Measurements from ENCODE around the gene MARK4. TPM values are rescaled to one million over a fixed set of nuclear protein-coding genes. Genes with fewer than 3 reads are reported as not detected.
A peak's percentile ranks its signal among the peaks of the same experiment; 100 is the strongest.
"Not testable (repeated sequence)": the region's sequence is repeated elsewhere in the genome, so short reads cannot be mapped to it uniquely, and the experiment has no call there.

The MARK4 gene
- total and polyA plus RNA-seq, 12 donors: 13.8 to 45.3 (median 32.0) TPM

GRCh38 chr19:45222724-45223123 is 28.3 kb upstream of the MARK4 start:
- Histone ChIP-seq H3K9me3 (no peaks in the 10 kb centered on the region), H3K4me3 (no peak overlapping the region), H3K4me1 (peaks cover 0 to 7% (median 0%) of the 10 kb centered on the region in 9 donors), H3K36me3 (peaks cover 0 to 3% (median 0%) of the 10 kb centered on the region in 9 donors), H3K27ac (no peak overlapping the region), H3K27me3 (peaks cover 0 to 15% (median 7%) of the 10 kb centered on the region in 7 donors)
- DNase-seq (no peak), ATAC-seq (no peak)
- no peak for TF ChIP-seq CTCF (IDR thresholded peaks at IDR 0.05)
- intact Hi-C loops (cut with DNase I): no loop called here
- 94 to 95% methylated on average over 6 of the region's 6 CpGs for WGBS, 2 donors

GRCh38 chr19:45223879-45224278 is 27.2 kb upstream of the MARK4 start:
- H3K27me3 ChIP-seq: peaks cover 0 to 11% (median 0%) of the 10 kb centered on the region in 7 donors
- 86 to 96% methylated on average over 5 of the region's 5 CpGs for WGBS, 2 donors
- peaks cover 0 to 7% (median 0%) of the 10 kb centered on the region in 9 donors for H3K4me1 ChIP-seq
- no peak overlapping the region for H3K4me3 ChIP-seq
- H3K9me3 ChIP-seq: no peaks in the 10 kb centered on the region
- ATAC-seq (no peak), DNase-seq (no peak)
- no peak for TF ChIP-seq CTCF (IDR thresholded peaks at IDR 0.05)
- peaks cover 0 to 3% (median 0%) of the 10 kb centered on the region in 9 donors for H3K36me3 ChIP-seq
- no peak overlapping the region for H3K27ac ChIP-seq
- intact Hi-C loops (cut with DNase I): no loop called here

DNA sequence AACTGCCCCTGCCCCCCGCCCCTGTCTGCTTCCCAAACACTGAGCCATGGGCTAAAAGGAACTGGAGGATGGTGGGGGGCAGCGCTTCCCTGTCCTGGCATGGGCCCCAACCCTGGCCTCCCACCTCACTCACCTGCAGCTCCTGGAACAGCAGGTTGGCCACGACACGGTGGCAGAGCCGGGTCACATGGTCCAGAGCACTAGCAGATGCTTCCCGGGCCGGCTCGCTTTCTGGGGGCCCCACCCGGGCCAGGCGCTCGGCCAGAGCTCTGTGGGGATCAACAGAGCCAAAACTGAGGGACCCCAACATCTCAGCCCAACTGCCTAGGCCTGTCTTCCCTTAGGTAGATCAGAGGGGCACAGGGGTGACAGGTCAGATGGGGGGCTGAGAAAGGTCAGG is 26.4 kb upstream of the MARK4 start:
- H3K27ac ChIP-seq: no peak overlapping the region
- peaks cover 0 to 3% (median 0%) of the 10 kb centered on the region in 9 donors for H3K36me3 ChIP-seq
- H3K27me3 ChIP-seq: peaks cover 0 to 11% (median 0%) of the 10 kb centered on the region in 7 donors
- DNase-seq (no peak), ATAC-seq (peak in 1 of 8 donors; percentile 30)
- WGBS, 2 donors: 60 to 72% methylated on average over 11 of the region's 11 CpGs
- H3K4me1 ChIP-seq: peaks cover 0 to under 1% (median 0%) of the 10 kb centered on the region in 9 donors
- H3K9me3 ChIP-seq: no peaks in the 10 kb centered on the region
- intact Hi-C loops (cut with DNase I): no loop called here
- no peak for TF ChIP-seq CTCF (IDR thresholded peaks at IDR 0.05)
- H3K4me3 ChIP-seq: no peak overlapping the region

GRCh38 chr19:45229056-45229455 is 22.0 kb upstream of the MARK4 start:
- not testable (repeated sequence) for H3K9me3 ChIP-seq

DNA sequence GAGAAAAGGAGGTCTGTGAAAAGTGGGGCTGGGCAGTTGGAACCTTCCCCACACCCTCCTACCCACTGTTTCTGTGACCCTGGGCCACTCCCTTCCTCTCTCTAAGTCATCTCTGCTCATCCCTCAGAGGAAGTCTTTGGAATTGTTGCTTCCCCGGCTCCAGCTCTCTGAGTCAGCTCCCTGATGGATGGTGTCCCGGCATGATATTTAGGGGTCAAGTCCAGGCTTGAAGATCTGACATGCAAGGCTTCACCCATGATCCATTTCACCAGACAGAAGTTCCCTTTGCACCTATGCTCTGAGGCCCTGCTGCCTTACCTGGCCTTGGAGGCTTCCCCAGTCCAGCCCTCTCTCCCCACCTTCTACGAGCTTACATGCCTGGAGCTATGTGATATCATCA is 19.2 kb upstream of the MARK4 start:
- peaks cover 0 to 13% (median 7%) of the 10 kb centered on the region in 9 donors for H3K4me1 ChIP-seq
- no peak for DNase-seq
- whole genome bisulfite sequencing, 2 donors: 62 to 71% methylated on average over 3 of the region's 3 CpGs
- no peaks in the 10 kb centered on the region for H3K9me3 ChIP-seq
- peaks cover 0 to 34% (median 16%) of the 10 kb centered on the region in 7 donors for H3K27me3 ChIP-seq
- H3K36me3 ChIP-seq: no peaks in the 10 kb centered on the region
- no peak for TF ChIP-seq CTCF (IDR thresholded peaks at IDR 0.05)
- H3K4me3 ChIP-seq: no peak overlapping the region
- H3K27ac ChIP-seq: no peak overlapping the region
- ATAC-seq: no peak
- intact Hi-C loops (cut with DNase I): no loop called here

More at GRCh38 chr19:45229056-45229455, 22.0 kb upstream of the MARK4 start:
- H3K4me1 ChIP-seq; H3K36me3 ChIP-seq; intact Hi-C loops (cut with DNase I); H3K4me3 ChIP-seq; DNase-seq; ATAC-seq; H3K27ac ChIP-seq: not testable (repeated sequence)
- H3K27me3 ChIP-seq: peaks cover 0 to 23% (median 8%) of the 10 kb centered on the region in 7 donors
- 88 to 91% methylated on average over 2 of the region's 2 CpGs for WGBS, 2 donors
